Daoy (cell line): ENCODE results near the gene TADA2A. TPM values are rescaled to one million over a fixed set of nuclear protein-coding genes. Genes with fewer than 3 reads are reported as not detected.

Source experiments
- DNase-seq: peaks from one replicate; pipeline ENCODE4 v3.0.0-alpha.2; 2015; ENCODE audit warnings: low read depth
- total RNA-seq: library from RNA; depleted of rRNA; stranded (reverse); fragments of >200 nt; shearing (Covaris generic); gene quantifications from 2 replicates; pipeline ENCODE4 v1.2.3, GENCODE V29; 2014; rRNA removed

TADA2A gene
- total RNA-seq, result 9.6 and 14.0 TPM in 2 replicates

GRCh38 chr17:37406635-37407461 lies at the start of gene TADA2A, which contains the start of gene ACACA:
TADA2A (plus strand) TSS chr17:37406886; CDS start chr17:37411366, 4,480 bp downstream.
ACACA (minus strand) TSS chr17:37406836; CDS start chr17:37406299, 537 bp downstream.
- DNase-seq, result peak; percentile 85

- peak; percentile 63 for DNase-seq
Observed at GRCh38 chr17:37358098-37358829, 48.4 kb upstream of the TADA2A start.

- DNase-seq, result peak; percentile 93
Observed at GRCh38 chr17:37358830-37359681, 47.6 kb upstream of the TADA2A start.

- no peak for DNase-seq
Observed at GRCh38 chr17:37359682-37360188, 47.0 kb upstream of the TADA2A start.

- DNase-seq, result no peak
Observed at GRCh38 chr17:37360632-37361031, 46.1 kb upstream of the TADA2A start.

- DNase-seq, result no peak
Observed at GRCh38 chr17:37361543-37361942, 45.1 kb upstream of the TADA2A start.

GRCh38 chr17:37365589-37365988 lies 41.1 kb upstream of the TADA2A start:
- DNase-seq, result no peak

- no peak for DNase-seq
Observed at GRCh38 chr17:37368577-37368976, 38.1 kb upstream of the TADA2A start.

- DNase-seq, result peak; percentile 72
Observed at GRCh38 chr17:37373530-37374159, 33.0 kb upstream of the TADA2A start.

- no peak for DNase-seq
Observed at GRCh38 chr17:37375706-37376105, 31.0 kb upstream of the TADA2A start, which contains the start of gene C17orf78. C17orf78 (plus strand) TSS chr17:37375985; CDS start chr17:37376093, 108 bp downstream.

GRCh38 chr17:37382056-37382455 lies 24.6 kb upstream of the TADA2A start:
- no peak for DNase-seq

GRCh38 chr17:37384560-37385149 lies 22.0 kb upstream of the TADA2A start:
- no peak for DNase-seq

- DNase-seq, result no peak
Observed at GRCh38 chr17:37385474-37385990, 21.2 kb upstream of the TADA2A start.

GRCh38 chr17:37386462-37386861 lies 20.2 kb upstream of the TADA2A start:
- DNase-seq, result no peak

- peak; percentile 41 for DNase-seq
Observed at GRCh38 chr17:37388266-37388665, 18.4 kb upstream of the TADA2A start.

- no peak for DNase-seq
Observed at GRCh38 chr17:37389160-37389559, 17.5 kb upstream of the TADA2A start.

GRCh38 chr17:37391146-37391545 lies 15.5 kb upstream of the TADA2A start:
- DNase-seq, result no peak

GRCh38 chr17:37392024-37392590 lies 14.6 kb upstream of the TADA2A start:
- peak; percentile 41 for DNase-seq

GRCh38 chr17:37393352-37393751 lies 13.3 kb upstream of the TADA2A start:
- DNase-seq, result no peak

- peak; percentile 54 for DNase-seq
Observed at GRCh38 chr17:37399265-37399803, 7.4 kb upstream of the TADA2A start.
